ENCODE measurements around the gene NTSR2.

NTSR2 gene, protein sequence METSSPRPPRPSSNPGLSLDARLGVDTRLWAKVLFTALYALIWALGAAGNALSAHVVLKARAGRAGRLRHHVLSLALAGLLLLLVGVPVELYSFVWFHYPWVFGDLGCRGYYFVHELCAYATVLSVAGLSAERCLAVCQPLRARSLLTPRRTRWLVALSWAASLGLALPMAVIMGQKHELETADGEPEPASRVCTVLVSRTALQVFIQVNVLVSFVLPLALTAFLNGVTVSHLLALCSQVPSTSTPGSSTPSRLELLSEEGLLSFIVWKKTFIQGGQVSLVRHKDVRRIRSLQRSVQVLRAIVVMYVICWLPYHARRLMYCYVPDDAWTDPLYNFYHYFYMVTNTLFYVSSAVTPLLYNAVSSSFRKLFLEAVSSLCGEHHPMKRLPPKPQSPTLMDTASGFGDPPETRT

DNA sequence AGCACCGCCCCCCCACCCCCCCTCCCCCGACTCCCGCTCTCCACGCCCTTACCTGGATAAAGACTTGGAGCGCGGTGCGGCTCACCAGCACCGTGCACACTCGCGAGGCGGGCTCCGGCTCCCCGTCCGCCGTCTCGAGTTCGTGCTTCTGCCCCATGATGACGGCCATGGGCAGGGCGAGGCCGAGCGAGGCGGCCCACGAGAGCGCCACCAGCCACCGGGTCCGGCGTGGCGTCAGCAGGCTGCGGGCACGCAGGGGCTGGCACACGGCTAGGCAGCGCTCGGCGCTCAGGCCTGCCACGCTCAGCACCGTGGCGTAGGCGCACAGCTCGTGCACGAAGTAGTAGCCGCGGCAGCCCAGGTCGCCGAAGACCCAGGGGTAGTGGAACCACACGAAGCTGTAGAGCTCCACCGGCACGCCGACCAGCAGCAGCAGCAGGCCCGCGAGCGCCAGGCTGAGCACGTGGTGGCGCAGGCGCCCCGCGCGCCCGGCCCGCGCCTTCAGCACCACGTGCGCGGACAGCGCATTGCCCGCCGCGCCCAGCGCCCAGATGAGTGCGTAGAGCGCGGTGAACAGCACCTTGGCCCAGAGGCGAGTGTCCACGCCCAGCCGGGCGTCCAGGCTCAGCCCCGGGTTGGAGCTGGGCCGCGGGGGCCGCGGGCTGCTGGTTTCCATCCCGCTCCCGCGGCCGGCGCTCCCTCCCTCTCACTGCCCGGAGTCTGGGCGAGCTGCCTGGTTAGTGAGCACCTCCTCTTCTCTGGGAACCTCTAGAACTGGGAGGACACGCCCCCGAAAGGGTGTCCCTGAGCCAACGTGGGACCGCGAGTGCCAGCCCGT is at the start of gene NTSR2:
TSS of gene NTSR2 (minus strand) at position 742 of the 838 bp plus-strand sequence. CDS start at position 676, 66 bp downstream.
- no peak within 1 kb of the TSS for H3K27ac ChIP-seq
- peaks cover 9 to 41% (median 19%) of the 10 kb centered on the region in 10 experiments for H3K4me1 ChIP-seq
- no peak within 1 kb of the TSS for H3K9ac ChIP-seq
- no peaks in the 10 kb centered on the region for H3K36me3 ChIP-seq
- no peaks in the 10 kb centered on the region for H3K27me3 ChIP-seq
- peaks cover 0 to 11% (median 10%) of the 10 kb centered on the region in 11 experiments; a peak in 18 of 22 replicates for H3K9me3 ChIP-seq (replicated peaks in 1 of 11)
- H4K20me1 ChIP-seq, result no peaks in the 10 kb centered on the region
- peak within 1 kb of the TSS in 3 of 11 experiments; percentile 4 to 41 (median 13); a peak in 2 of 22 replicates for H3K4me2 ChIP-seq
- H3K4me3 ChIP-seq, result no peak within 1 kb of the TSS
- TF ChIP-seq Cebpa-rat (IDR thresholded peaks at IDR 0.05), result no peak

GRCh38 chr2:11719230-11719977 is 49.4 kb upstream of the NTSR2 start:
- Histone ChIP-seq H3K4me2 (peak overlapping the region; percentile 30 to 79 (median 55); a peak in 21 of 22 replicates), H4K20me1 (no peaks in the 10 kb centered on the region), H3K4me1 (peaks cover 25 to 38% (median 33%) of the 10 kb centered on the region in 10 experiments), H3K27ac (no peak overlapping the region), H3K4me3 (no peak overlapping the region), H3K36me3 (no peaks in the 10 kb centered on the region), H3K9ac (no peak overlapping the region), H3K27me3 (no peaks in the 10 kb centered on the region), H3K9me3 (replicated peaks in 1 of 11) (no peaks in the 10 kb centered on the region)
- no peak for TF ChIP-seq Cebpa-rat (IDR thresholded peaks at IDR 0.05)

- H3K9me3 ChIP-seq (replicated peaks in 1 of 11), result no peaks in the 10 kb centered on the region
- no peak overlapping the region for H3K9ac ChIP-seq
- H3K4me3 ChIP-seq, result no peak overlapping the region
- H3K36me3 ChIP-seq, result no peaks in the 10 kb centered on the region
- H3K27me3 ChIP-seq, result no peaks in the 10 kb centered on the region
- no peak for TF ChIP-seq Cebpa-rat (IDR thresholded peaks at IDR 0.05)
- H3K4me2 ChIP-seq, result peak overlapping the region in 6 of 11 experiments; percentile 47 to 79 (median 56); a peak in 10 of 22 replicates
- H3K27ac ChIP-seq, result no peak overlapping the region
- no peaks in the 10 kb centered on the region for H4K20me1 ChIP-seq
- peaks cover 25 to 38% (median 33%) of the 10 kb centered on the region in 10 experiments for H3K4me1 ChIP-seq
Observed at GRCh38 chr2:11718606-11719005, 48.6 kb upstream of the NTSR2 start.

DNA sequence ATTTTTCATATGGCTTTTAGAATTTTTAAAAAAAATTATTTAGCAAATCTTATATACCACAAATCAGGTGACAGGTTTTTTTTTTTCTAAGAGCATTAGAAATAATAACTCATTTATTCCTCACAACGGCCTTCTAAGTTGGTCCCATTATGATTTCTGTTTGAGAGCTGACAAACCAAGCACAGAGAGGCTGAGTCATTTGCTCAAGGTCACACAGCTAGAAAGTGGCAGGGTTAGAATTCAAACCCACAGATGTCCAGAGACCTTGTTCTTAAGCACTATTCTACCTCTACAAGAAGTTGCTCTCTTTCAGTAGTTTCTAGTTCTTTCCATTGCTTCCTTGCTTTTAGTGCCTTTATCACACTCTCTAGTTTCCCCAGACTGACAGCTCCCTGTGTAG is 47.6 kb upstream of the NTSR2 start:
- Histone ChIP-seq H3K9me3 (replicated peaks in 1 of 11) (no peaks in the 10 kb centered on the region), H3K27ac (no peak overlapping the region; a peak in 1 of 22 replicates), H3K4me3 (no peak overlapping the region), H3K27me3 (no peaks in the 10 kb centered on the region), H4K20me1 (no peaks in the 10 kb centered on the region), H3K36me3 (no peaks in the 10 kb centered on the region), H3K9ac (no peak overlapping the region), H3K4me1 (peaks cover 25 to 38% (median 33%) of the 10 kb centered on the region in 10 experiments), H3K4me2 (peak overlapping the region; percentile 10 to 81 (median 54); a peak in 18 of 22 replicates)
- no peak for TF ChIP-seq Cebpa-rat (IDR thresholded peaks at IDR 0.05)

DNA sequence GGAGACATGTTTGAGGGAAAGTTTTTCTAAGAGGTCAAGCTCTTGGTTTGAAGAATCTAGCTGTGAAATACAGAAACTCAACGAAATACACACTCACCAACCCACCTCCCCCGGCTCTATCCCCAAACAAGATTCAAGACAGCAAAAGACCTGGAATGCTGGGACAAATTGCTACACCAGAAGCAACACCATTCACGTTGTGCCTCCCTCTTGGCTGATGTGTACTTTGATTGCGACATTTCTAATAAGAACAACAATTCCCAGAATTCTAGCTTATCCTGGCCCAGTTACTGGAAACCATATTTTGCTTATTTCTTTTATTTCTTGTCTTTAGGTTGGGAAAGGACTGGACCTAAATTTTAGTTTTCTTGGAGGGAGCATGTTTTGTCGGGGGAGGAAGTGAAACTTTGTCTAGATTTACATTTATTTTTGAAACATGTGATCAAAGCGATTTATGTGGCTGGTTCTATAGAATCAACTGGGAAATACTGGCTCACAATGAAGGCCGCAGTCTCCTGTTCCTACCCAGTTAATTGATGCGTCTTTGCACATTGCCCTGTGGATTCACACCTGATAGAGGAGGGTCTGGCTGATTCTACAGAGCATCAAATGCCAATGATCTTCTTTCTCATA is 46.8 kb upstream of the NTSR2 start:
- Histone ChIP-seq H3K4me3 (no peak overlapping the region), H3K27me3 (no peaks in the 10 kb centered on the region), H3K4me2 (peak overlapping the region; percentile 27 to 81 (median 47); a peak in 21 of 22 replicates), H3K9ac (no peak overlapping the region), H3K36me3 (no peaks in the 10 kb centered on the region), H3K27ac (peak overlapping the region in 1 of 11 experiments; percentile 12; a peak in 1 of 22 replicates), H4K20me1 (no peaks in the 10 kb centered on the region), H3K4me1 (peaks cover 25 to 38% (median 34%) of the 10 kb centered on the region in 10 experiments), H3K9me3 (replicated peaks in 1 of 11) (no peaks in the 10 kb centered on the region)
- TF ChIP-seq Cebpa-rat (IDR thresholded peaks at IDR 0.05), result peak in 9 of 11 experiments; percentile 26 to 89 (median 56); a peak in 9 of 22 replicates

DNA sequence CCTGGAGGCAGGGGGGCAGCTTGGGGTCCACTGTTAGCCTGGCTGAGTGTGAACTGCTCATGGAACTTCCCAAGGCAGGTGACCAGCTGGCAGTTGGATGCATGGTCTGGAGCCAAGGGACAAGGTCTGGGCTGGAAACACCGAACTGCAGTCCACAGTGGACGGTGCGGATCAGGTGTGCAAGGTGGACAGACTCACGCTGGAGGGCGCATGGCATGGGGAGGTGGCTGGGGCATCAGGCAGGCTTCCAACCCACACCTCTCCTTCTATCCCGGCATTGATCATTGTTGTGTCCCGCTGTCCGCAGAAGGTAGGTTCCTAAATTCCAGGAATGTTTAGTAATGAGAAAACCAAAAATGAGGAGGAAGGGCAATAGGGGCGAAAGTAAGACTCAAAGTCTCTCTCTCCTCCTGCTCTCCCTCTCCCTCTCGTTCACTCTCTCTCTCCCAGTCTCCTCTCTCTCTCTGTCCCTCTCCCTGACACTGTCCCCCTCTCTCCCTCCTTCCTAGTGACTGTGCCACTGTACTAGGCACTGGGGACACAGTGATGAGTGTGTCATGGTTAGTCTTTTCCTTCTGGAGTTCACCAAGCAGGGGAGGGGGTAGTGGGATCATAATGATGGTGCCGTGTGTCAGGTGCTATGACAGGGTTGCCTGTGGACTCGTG is 46.1 kb upstream of the NTSR2 start:
- Histone ChIP-seq H3K4me3 (no peak overlapping the region), H3K4me2 (peak overlapping the region in 10 of 11 experiments; percentile 27 to 81 (median 52); a peak in 14 of 22 replicates), H4K20me1 (no peaks in the 10 kb centered on the region), H3K27ac (no peak overlapping the region), H3K4me1 (peaks cover 25 to 45% (median 35%) of the 10 kb centered on the region in 10 experiments), H3K9ac (no peak overlapping the region), H3K36me3 (no peaks in the 10 kb centered on the region), H3K27me3 (no peaks in the 10 kb centered on the region), H3K9me3 (replicated peaks in 1 of 11) (no peaks in the 10 kb centered on the region)
- TF ChIP-seq Cebpa-rat (IDR thresholded peaks at IDR 0.05), result no peak

DNA sequence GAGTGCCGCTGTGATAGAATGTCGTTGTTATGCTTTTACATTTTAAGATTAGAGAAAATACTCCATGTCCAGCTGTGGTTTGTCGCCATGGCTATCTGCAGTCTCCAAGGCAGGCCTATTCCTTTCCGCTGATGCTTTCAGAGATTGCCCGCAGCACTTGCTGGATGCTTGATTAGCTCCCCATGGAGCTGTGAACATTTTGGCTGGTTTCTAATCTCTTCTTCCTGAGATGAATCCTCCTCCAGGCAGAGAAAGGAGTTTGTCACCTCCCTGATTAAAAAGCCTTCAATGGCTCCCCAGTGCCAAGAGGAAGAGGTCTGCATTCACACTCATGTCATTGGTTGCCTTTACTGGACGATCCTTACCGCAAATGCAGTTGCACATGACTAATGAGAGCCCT is 43.8 kb upstream of the NTSR2 start:
- Histone ChIP-seq H3K36me3 (no peaks in the 10 kb centered on the region), H3K27me3 (no peaks in the 10 kb centered on the region), H3K4me3 (no peak overlapping the region), H3K9ac (no peak overlapping the region), H3K4me2 (no peak overlapping the region), H3K4me1 (peaks cover 17 to 34% (median 24%) of the 10 kb centered on the region in 10 experiments), H3K9me3 (replicated peaks in 1 of 11) (no peaks in the 10 kb centered on the region), H3K27ac (no peak overlapping the region), H4K20me1 (no peaks in the 10 kb centered on the region)
- TF ChIP-seq Cebpa-rat (IDR thresholded peaks at IDR 0.05), result no peak

GRCh38 chr2:11712866-11713265 is 42.9 kb upstream of the NTSR2 start:
- Histone ChIP-seq H3K4me2 (no peak overlapping the region), H3K27me3 (no peaks in the 10 kb centered on the region)

More at GRCh38 chr2:11712866-11713265, 42.9 kb upstream of the NTSR2 start:
- Histone ChIP-seq H4K20me1 (no peaks in the 10 kb centered on the region), H3K9ac (no peak overlapping the region), H3K4me1 (peaks cover 13 to 31% (median 15%) of the 10 kb centered on the region in 10 experiments), H3K36me3 (no peaks in the 10 kb centered on the region), H3K9me3 (replicated peaks in 1 of 11) (no peaks in the 10 kb centered on the region), H3K27ac (no peak overlapping the region), H3K4me3 (no peak overlapping the region)
- TF ChIP-seq Cebpa-rat (IDR thresholded peaks at IDR 0.05), result no peak
